ENCODE results near the gene GANAB. TPM values are rescaled to one million over a fixed set of nuclear protein-coding genes. Genes with fewer than 3 reads are reported as not detected.
"Not testable (repeated sequence)": the region's sequence is repeated elsewhere in the genome, so short reads cannot be mapped to it uniquely, and the experiment has no call there.

GANAB gene
- total RNA-seq, 1 experiment from 2014 or later: 364 TPM

- intact Hi-C loops (cut with micrococcal nuclease): loop anchor here (2.0 kb wide), 1 partner anchor 30 kb away; the partner anchor contains the start of gene TUT1
- Mint-ChIP-seq H3K27me3 (ENCODE audit: insufficient read depth, unreplicated experiment) (no peaks in the 10 kb centered on the region), H3K4me3 (ENCODE audit: unreplicated experiment) (peak overlapping the region; percentile 97), H3K9me3 (ENCODE audit: unreplicated experiment) (no peaks in the 10 kb centered on the region), H3K36me3 (ENCODE audit: insufficient read depth, unreplicated experiment) (peaks cover 54% of the 10 kb centered on the region), H3K4me1 (ENCODE audit: insufficient read depth, unreplicated experiment) (peaks cover 12% of the 10 kb centered on the region), H3K27ac (ENCODE audit: low read depth, unreplicated experiment) (peak overlapping the region; percentile 92)
- POLR2A ChIA-PET: interaction anchor here (0.5 to 7.3 kb wide), 36 partner anchors 11 to 1696 kb away, joined by 3 to 149 read pairs (median 5); partner anchors contain the start of genes AHNAK, C11orf98, CSKMT and EEF1G
- no peak for TF ChIP-seq CTCF (IDR thresholded peaks at IDR 0.05; ENCODE audit: unreplicated experiment)
- BruUV-seq (replicated peaks): TSS peak; percentile 24
- no peak for DNase-seq (ENCODE audit: unreplicated experiment)
- CTCF ChIA-PET: interaction anchor here (0.9 to 2.5 kb wide), 7 partner anchors 9 to 29 kb away, joined by 3 to 17 read pairs (median 7); partner anchors contain the start of genes EML3 and TUT1
Measured at GRCh38 chr11:62621027-62621566, 25.3 kb downstream of the GANAB start.

- BruUV-seq (replicated peaks); intact Hi-C loops (cut with micrococcal nuclease); H3K27me3 Mint-ChIP-seq (ENCODE audit: insufficient read depth, unreplicated experiment); DNase-seq (ENCODE audit: unreplicated experiment); H3K27ac Mint-ChIP-seq (ENCODE audit: low read depth, unreplicated experiment); H3K4me3 Mint-ChIP-seq (ENCODE audit: unreplicated experiment); H3K9me3 Mint-ChIP-seq (ENCODE audit: unreplicated experiment): not testable (repeated sequence)
- H3K36me3 Mint-ChIP-seq (ENCODE audit: insufficient read depth, unreplicated experiment): peaks cover 45% of the 10 kb centered on the region
- ChIA-PET POLR2A (interaction anchor here (0.6 to 7.3 kb wide), 4 partner anchors 17 to 178 kb away, joined by 4 to 149 read pairs (median 58); partner anchors contain the start of genes EEF1G, MTA2 and TUT1), CTCF (interaction anchor here (0.6 kb wide), 2 partner anchors 21 to 239 kb away, joined by 3 to 4 read pairs; no protein-coding TSS in a partner anchor)
- peaks cover 22% of the 10 kb centered on the region for H3K4me1 Mint-ChIP-seq (ENCODE audit: insufficient read depth, unreplicated experiment)
Measured at GRCh38 chr11:62616957-62617356, 29.5 kb downstream of the GANAB start.

GRCh38 chr11:62615521-62615920, 30.9 kb downstream of the GANAB start:
- TF ChIP-seq CTCF (IDR thresholded peaks at IDR 0.05; ENCODE audit: unreplicated experiment): no peak
- intact Hi-C loops (cut with micrococcal nuclease): no loop called here
- Mint-ChIP-seq H3K27me3 (ENCODE audit: insufficient read depth, unreplicated experiment) (no peaks in the 10 kb centered on the region), H3K9me3 (ENCODE audit: unreplicated experiment) (no peaks in the 10 kb centered on the region), H3K36me3 (ENCODE audit: insufficient read depth, unreplicated experiment) (peaks cover 41% of the 10 kb centered on the region), H3K4me3 (ENCODE audit: unreplicated experiment) (no peak overlapping the region), H3K27ac (ENCODE audit: low read depth, unreplicated experiment) (no peak overlapping the region), H3K4me1 (ENCODE audit: insufficient read depth, unreplicated experiment) (peaks cover 15% of the 10 kb centered on the region)
- CTCF ChIA-PET: no interaction called here
- no peak for DNase-seq (ENCODE audit: unreplicated experiment)
- POLR2A ChIA-PET: interaction anchor here (0.9 to 8.4 kb wide), 3 partner anchors 15 to 138 kb away, joined by 3 to 98 read pairs (median 10); partner anchors contain the start of genes MTA2, TUT1 and ZBTB3
- BruUV-seq (replicated peaks): no TSS peak

- H3K4me1 Mint-ChIP-seq (ENCODE audit: insufficient read depth, unreplicated experiment): peaks cover 10% of the 10 kb centered on the region
- no peak for TF ChIP-seq CTCF (IDR thresholded peaks at IDR 0.05; ENCODE audit: unreplicated experiment)
- BruUV-seq (replicated peaks): no TSS peak
- ChIA-PET POLR2A (interaction anchor here (1.1 to 8.4 kb wide), 2 partner anchors 14 to 173 kb away, joined by 3 to 98 read pairs; partner anchors contain the start of genes MTA2 and TMEM179B), CTCF (interaction anchor here (1.5 to 4.2 kb wide), 2 partner anchors 11 to 22 kb away, joined by 7 to 39 read pairs; partner anchors contain the start of gene TUT1)
- H3K9me3 Mint-ChIP-seq (ENCODE audit: unreplicated experiment): no peaks in the 10 kb centered on the region
- peaks cover 38% of the 10 kb centered on the region for H3K36me3 Mint-ChIP-seq (ENCODE audit: insufficient read depth, unreplicated experiment)
- no peaks in the 10 kb centered on the region for H3K27me3 Mint-ChIP-seq (ENCODE audit: insufficient read depth, unreplicated experiment)
- no peak overlapping the region for H3K4me3 Mint-ChIP-seq (ENCODE audit: unreplicated experiment)
- H3K27ac Mint-ChIP-seq (ENCODE audit: low read depth, unreplicated experiment): peak overlapping the region; percentile 57
- DNase-seq (ENCODE audit: unreplicated experiment): peak; percentile 62
- intact Hi-C loops (cut with micrococcal nuclease): loop anchor here (5.0 kb wide), 2 partner anchors 33 to 42 kb away; partner anchors contain the start of genes EEF1G and GANAB
Measured at GRCh38 chr11:62614275-62614674, 32.1 kb downstream of the GANAB start.
